GM13977 (cell line): ENCODE results near the gene TBP.

Experiments
- DNase-seq: peaks from one replicate; pipeline ENCODE4 v3.0.0; 2012; ENCODE audit warnings: low spot score
- CTCF ChIP-seq: IDR thresholded peaks from 2 replicates; pipeline ENCODE4 v1.5.1; 2012; ENCODE audit warnings: mild to moderate bottlenecking, control low read depth; ENCODE audit not compliant: insufficient read depth; ENCODE audit errors: extremely low read depth, missing control alignments
- in situ Hi-C: fragments of 300-500 bp; cut with MboI; formaldehyde crosslinking; loops from one replicate; pipeline ENCODE4 v1.12.0; 2022; ENCODE audit warnings: low sequenced_read_pairs, low pct_unique_long_range_greater_than_20kb, mixed read lengths, inconsistent platforms; ENCODE audit not compliant: unreplicated experiment

TBP gene

GRCh38 chr6:170510631-170511030 lies 43.5 kb upstream of the TBP start:
- in situ Hi-C loops = loop anchor here (10.0 kb wide), 1 partner anchor 676 kb away; no protein-coding TSS in a partner anchor
- DNase-seq = no peak
- TF ChIP-seq CTCF = no peak

DNA sequence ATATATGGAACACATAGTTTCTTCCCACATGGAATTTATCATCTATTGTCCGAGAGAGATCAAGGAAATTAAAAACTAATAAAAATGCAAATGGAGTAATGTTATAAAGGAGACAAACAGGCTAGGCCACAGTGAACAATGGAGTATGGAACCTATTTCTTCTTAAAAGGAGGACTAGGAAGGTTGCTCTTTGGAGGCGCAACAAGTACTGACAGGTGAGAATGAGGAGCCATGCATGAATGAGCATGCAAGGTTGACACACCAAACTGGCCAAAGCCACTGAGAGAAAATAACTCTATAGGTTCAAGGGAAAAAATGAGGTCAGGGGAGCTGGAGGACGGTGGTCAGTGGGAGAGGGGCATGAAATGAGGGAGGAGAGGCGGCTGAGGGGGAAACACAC lies 41.9 kb upstream of the TBP start:
- no peak for DNase-seq
- in situ Hi-C loops = loop anchor here (10.0 kb wide), 1 partner anchor 677 kb away; no protein-coding TSS in a partner anchor
- no peak for TF ChIP-seq CTCF

GRCh38 chr6:170514908-170515307 lies 39.3 kb upstream of the TBP start:
- no peak for TF ChIP-seq CTCF
- in situ Hi-C loops = loop anchor here (10.0 kb wide), 1 partner anchor 680 kb away; no protein-coding TSS in a partner anchor
- no peak for DNase-seq

GRCh38 chr6:170516783-170517616 lies 37.2 kb upstream of the TBP start:
- DNase-seq = peak; percentile 48
- in situ Hi-C loops = loop anchor here (10.0 kb wide), 1 partner anchor 682 kb away; no protein-coding TSS in a partner anchor
- TF ChIP-seq CTCF = peak; percentile 87

GRCh38 chr6:170522565-170523183 lies 31.5 kb upstream of the TBP start:
- peak; percentile 52 for TF ChIP-seq CTCF
- no peak for DNase-seq
- in situ Hi-C loops = no loop called here

- DNase-seq = no peak
- TF ChIP-seq CTCF = no peak
- in situ Hi-C loops = no loop called here
Measured at GRCh38 chr6:170523256-170524171, 30.7 kb upstream of the TBP start.
